KOPT-K1 (cell line): ENCODE data around the gene DYDC1.
"Not testable (repeated sequence)": the region's sequence is repeated elsewhere in the genome, so short reads cannot be mapped to it uniquely, and the experiment has no call there.

ENCODE experiments used
- H3K27ac ChIP-seq: fragments of 200-600 bp; sonication (generic); 2 replicates; pipeline ENCODE4 v1.5.1; 2016; ENCODE audit warnings: antibody characterized with exemption, mild to moderate bottlenecking, low read depth, low read length; ENCODE audit not compliant: poor library complexity, severe bottlenecking
- H3K36me3 ChIP-seq: fragments of 200-600 bp; sonication (generic); 2 replicates; pipeline ENCODE4 v1.5.1; 2017; ENCODE audit warnings: antibody characterized with exemption, mild to moderate bottlenecking, low read length, moderate library complexity; ENCODE audit not compliant: insufficient read depth
- H3K9me3 ChIP-seq: fragments of 200-600 bp; sonication (generic); 2 replicates; pipeline ENCODE4 v1.5.1; 2017; ENCODE audit warnings: antibody characterized with exemption, low read length, mild to moderate bottlenecking; ENCODE audit not compliant: insufficient read depth, poor library complexity, severe bottlenecking

Gene DYDC1

GRCh38 chr10:80319725-80320290 is 36.7 kb downstream of the DYDC1 start:
- Histone ChIP-seq H3K9me3 (no peaks in the 10 kb centered on the region), H3K36me3 (no peaks in the 10 kb centered on the region), H3K27ac (no peak overlapping the region)

DNA sequence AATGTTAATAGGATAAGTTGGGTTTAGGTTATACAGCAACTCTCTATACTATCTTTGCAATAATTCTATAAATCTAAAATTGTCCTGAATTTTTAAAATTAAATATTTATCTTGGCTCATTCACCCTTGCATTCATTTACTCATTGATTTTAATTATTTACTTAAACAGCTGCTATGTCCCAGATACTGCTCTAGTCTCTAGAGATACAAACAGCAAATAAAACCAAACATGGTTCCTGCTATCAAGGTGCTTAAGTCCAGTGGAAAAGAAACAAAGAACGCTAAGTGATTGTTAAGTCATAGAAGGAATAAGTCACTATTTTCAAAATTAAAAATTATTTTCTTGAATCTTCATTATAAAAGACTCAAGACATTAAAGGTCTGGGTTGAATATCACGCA is 37.2 kb downstream of the DYDC1 start:
- no peaks in the 10 kb centered on the region for H3K36me3 ChIP-seq
- H3K9me3 ChIP-seq, result no peaks in the 10 kb centered on the region
- H3K27ac ChIP-seq, result no peak overlapping the region

DNA sequence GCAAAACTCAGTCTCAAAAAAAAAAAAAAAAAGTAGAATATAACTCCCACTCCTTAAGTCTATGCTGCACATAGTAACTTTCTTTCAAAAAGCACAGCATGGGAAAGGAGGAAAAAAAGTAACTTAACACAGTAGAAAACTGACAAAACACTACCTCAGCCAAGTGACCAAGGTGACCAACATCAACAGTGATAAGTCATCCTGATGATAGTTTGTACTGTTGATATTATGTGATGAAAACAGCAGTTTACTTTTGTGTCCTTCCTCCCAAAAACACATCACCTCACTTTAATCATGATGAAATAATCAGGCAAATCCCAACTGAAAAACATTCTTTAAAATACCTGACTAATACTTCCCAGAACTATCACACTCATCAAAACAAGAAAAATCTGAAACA is 37.8 kb downstream of the DYDC1 start:
- H3K36me3 ChIP-seq, result no peaks in the 10 kb centered on the region
- no peaks in the 10 kb centered on the region for H3K9me3 ChIP-seq
- H3K27ac ChIP-seq, result no peak overlapping the region

DNA sequence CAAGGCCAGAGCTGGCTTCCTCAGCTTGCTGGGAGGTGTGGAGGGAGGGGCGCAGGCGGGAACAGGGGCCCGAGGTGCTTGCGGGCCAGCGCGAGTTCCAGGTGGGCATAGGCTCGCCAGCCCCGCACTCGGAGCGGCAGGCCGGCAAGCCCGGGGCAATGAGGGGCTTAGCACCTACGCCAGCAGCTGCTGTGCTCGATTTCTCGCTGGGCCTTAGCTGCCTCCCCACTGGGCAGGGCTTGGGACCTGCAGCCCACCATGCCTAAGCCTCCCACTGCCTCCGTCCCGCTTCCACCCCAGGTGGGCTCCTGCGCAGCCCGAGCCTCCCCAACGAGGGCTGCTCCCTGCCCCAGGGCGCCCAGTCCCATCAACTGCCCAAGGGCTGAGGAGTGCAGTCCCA is 41.2 kb downstream of the DYDC1 start:
- Histone ChIP-seq H3K9me3 (no peaks in the 10 kb centered on the region), H3K27ac (no peak overlapping the region), H3K36me3 (no peaks in the 10 kb centered on the region)

- no peaks in the 10 kb centered on the region for H3K9me3 ChIP-seq
- H3K36me3 ChIP-seq, result no peaks in the 10 kb centered on the region
- no peak overlapping the region for H3K27ac ChIP-seq
These were observed 43.0 kb downstream of the DYDC1 start for GRCh38 chr10:80313523-80313922.

- not testable (repeated sequence) for H3K36me3 ChIP-seq, H3K9me3 ChIP-seq, H3K27ac ChIP-seq
These were observed 50.6 kb downstream of the DYDC1 start for GRCh38 chr10:80305989-80306388.

DNA sequence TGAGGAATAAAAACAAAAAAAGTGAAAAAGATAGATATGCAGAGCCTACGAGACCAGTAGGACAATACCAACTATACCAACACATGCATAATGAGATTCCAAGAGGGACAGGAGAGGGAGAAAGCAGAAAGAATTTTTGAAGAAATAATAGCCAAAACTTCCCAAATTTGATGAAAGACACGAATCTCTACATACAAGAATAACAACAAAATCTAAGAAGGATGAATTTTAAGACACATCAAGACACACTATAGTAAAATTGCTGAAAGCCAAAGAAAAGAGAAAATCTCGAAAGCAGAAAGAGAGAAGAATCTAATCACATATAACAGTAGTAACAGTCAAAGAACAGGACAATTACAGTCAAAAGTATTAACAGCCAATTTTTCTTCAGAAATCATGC is 59.6 kb downstream of the DYDC1 start:
- Histone ChIP-seq H3K27ac (no peak overlapping the region), H3K9me3 (peaks cover 4% of the 10 kb centered on the region), H3K36me3 (no peaks in the 10 kb centered on the region)

DNA sequence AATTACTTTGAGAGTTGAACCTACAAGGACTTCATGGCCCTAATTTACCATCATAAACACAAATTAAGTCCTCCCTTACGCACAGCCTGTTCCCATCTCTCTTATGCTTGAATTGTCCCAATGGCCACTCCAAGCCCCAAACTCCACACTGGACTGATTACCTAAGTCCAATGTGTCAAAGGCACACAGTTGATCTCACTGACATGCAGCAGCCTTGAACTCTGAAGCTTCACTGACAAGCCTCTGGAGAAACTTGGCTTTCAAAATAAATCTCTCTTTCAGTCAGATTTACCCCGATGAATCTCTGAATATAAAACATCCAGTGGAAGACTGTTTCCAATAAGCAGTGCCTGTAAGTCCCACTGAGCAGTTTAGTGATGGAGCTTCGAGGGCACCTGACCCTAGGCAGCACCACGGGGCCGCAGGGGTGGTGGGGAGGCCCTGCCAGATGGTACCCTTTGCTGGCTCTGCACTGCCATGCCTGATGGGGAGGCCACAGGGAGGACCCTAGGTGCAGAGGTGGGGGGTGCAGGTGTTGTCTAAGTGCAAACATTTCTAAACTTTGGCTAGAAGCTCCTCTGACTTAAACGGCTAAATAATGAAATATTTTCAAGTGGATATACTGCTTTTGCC is 63.8 kb downstream of the DYDC1 start:
- Histone ChIP-seq H3K27ac (no peak overlapping the region), H3K9me3 (no peaks in the 10 kb centered on the region), H3K36me3 (no peaks in the 10 kb centered on the region)

DNA sequence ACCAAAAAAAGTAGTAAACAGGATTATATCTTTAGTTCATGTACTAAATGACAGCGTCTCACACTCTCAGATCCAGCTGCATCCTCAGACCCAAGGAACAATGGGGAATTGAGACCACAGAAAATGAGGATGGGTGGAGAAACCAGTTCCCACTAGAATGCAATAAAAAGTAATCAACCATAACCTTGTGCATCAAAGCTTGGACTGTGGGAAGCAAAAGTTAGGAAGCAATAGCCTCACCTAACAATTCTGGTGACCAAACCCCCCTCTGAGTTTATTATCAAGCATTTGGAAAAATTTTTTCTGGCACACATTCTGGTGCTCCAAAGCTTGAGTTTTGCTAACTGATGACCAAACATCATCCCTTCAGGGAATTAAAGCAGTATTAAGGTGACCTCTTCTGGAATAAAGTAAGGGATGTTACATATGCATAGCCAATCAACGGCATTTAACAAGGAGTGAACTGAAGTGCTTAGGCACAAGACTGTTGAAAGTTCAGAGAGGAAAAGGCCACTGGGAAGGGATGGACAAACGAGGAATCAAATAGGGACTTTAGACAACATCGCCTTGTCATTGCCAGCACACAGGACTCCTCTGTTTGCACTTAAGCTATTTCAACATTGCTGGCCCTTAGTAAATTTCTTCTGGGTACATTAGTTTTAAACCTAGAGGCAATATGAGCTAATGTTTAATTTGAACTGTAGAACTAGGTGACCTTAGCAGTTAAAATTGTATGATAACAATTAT is 65.9 kb downstream of the DYDC1 start:
- no peaks in the 10 kb centered on the region for H3K36me3 ChIP-seq
- no peaks in the 10 kb centered on the region for H3K9me3 ChIP-seq
- H3K27ac ChIP-seq, result no peak overlapping the region

DNA sequence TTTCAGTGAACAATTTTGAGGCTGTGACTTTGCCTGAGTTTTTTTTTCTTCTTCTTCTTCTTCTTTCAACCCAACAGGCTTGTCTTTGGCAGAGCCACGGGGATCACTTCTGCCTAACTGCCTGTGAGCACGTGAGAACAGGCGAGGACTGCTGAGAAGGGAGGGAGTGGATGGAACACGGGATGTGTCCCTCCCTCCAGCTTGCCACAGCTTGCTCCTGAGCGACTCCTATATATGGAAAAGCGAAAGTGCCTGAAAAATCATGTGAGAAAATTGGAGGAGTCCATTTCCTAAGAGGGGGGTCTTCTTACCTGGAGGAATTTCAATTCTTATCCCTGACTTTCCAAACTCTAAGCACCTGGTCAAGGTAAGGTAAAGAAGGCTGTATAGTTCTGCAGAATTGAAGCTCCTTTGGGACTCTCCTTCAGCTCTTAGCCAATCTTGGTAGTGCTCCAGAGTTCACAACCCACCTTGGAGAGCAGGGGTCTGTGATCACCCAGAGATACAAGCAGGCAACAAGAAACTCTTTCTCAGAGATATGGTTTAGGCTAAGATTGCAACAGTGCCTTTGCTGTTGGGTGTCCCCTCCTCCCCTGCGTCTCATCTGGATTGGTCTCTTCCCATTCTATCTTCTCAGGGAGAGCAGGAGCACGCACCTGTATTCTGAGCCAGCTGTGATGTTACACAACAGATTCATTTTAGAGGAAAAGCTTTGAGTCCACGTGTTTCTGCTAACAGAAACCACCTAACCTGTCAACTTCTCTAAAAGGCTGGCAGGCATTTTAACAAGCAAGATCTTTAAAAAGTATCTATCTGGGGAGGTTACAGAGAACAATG is 66.9 kb downstream of the DYDC1 start, which contains the start of gene MAT1A:
MAT1A (minus strand) TSS at position 208 of the 837 bp plus-strand sequence. CDS start 235 bp downstream, outside the sequence.
- H3K9me3 ChIP-seq, result no peaks in the 10 kb centered on the region
- H3K27ac ChIP-seq, result no peak within 1 kb of the TSS
- H3K36me3 ChIP-seq, result no peaks in the 10 kb centered on the region

GRCh38 chr10:80288849-80289248 is 67.7 kb downstream of the DYDC1 start:
- no peaks in the 10 kb centered on the region for H3K9me3 ChIP-seq
- H3K27ac ChIP-seq, result no peak overlapping the region
- no peaks in the 10 kb centered on the region for H3K36me3 ChIP-seq
